Skin epidermis (tissue), 12 donors: Measurements from ENCODE around the gene POLR2E.
A peak's percentile ranks its signal among the peaks of the same experiment; 100 is the strongest.

Source experiments
- H3K27ac ChIP-seq, 21 experiments: fragments of 200-600 bp; sonication (generic) in 11 of 21; one replicate each; pipeline ENCODE4 v1.5.0; 2020; ENCODE audit warnings: mild to moderate bottlenecking in 3 of 21, inconsistent platforms in 2 of 21, moderate library complexity in 2 of 21
- H3K4me3 ChIP-seq, 7 experiments: fragments of 200-600 bp; sonication (generic) in 2 of 7; one replicate each; pipeline ENCODE4 v1.5.0; 2020; ENCODE audit warnings: inconsistent platforms in 2 of 7, mild to moderate bottlenecking in 2 of 7, moderate library complexity in 1 of 7

POLR2E gene

GRCh38 chr19:1113030-1113985 lies 18.1 kb upstream of the POLR2E start:
- Histone ChIP-seq H3K4me3 (no peak overlapping the region), H3K27ac (peak overlapping the region in 19 of 21 experiments; percentile 9 to 85 (median 66))

- Histone ChIP-seq H3K27ac (peak overlapping the region in 16 of 21 experiments; percentile 34 to 85 (median 70)), H3K4me3 (no peak overlapping the region)
These were observed 17.3 kb upstream of the POLR2E start for GRCh38 chr19:1112268-1113029.

GRCh38 chr19:1111641-1112267 lies 16.6 kb upstream of the POLR2E start:
- H3K4me3 ChIP-seq, result no peak overlapping the region
- H3K27ac ChIP-seq, result peak overlapping the region in 11 of 21 experiments; percentile 21 to 85 (median 67)

GRCh38 chr19:1110809-1111640 lies 15.8 kb upstream of the POLR2E start:
- H3K27ac ChIP-seq, result peak overlapping the region in 11 of 21 experiments; percentile 21 to 85 (median 60)

GRCh38 chr19:1109697-1110671 lies 14.8 kb upstream of the POLR2E start:
- Histone ChIP-seq H3K27ac (peak overlapping the region in 1 of 21 experiments; percentile 4), H3K4me3 (no peak overlapping the region)

More at GRCh38 chr19:1110809-1111640, 15.8 kb upstream of the POLR2E start:
- H3K4me3 ChIP-seq, result no peak overlapping the region

GRCh38 chr19:1109032-1109551 lies 13.9 kb upstream of the POLR2E start:
- H3K27ac ChIP-seq, result no peak overlapping the region
- no peak overlapping the region for H3K4me3 ChIP-seq

- Histone ChIP-seq H3K27ac (peak overlapping the region in 1 of 21 experiments; percentile 6), H3K4me3 (no peak overlapping the region)
These were observed 13.3 kb upstream of the POLR2E start for GRCh38 chr19:1108291-1109031.

- Histone ChIP-seq H3K4me3 (no peak overlapping the region), H3K27ac (peak overlapping the region in 5 of 21 experiments; percentile 4 to 65 (median 14))
These were observed 12.6 kb upstream of the POLR2E start for GRCh38 chr19:1107661-1108261.

- no peak overlapping the region for H3K4me3 ChIP-seq
- peak overlapping the region in 10 of 21 experiments; percentile 2 to 99 (median 16) for H3K27ac ChIP-seq
These were observed 11.9 kb upstream of the POLR2E start for GRCh38 chr19:1106841-1107660.

GRCh38 chr19:1105873-1106840 lies 11.0 kb upstream of the POLR2E start:
- Histone ChIP-seq H3K27ac (peak overlapping the region in 12 of 21 experiments; percentile 2 to 99 (median 94)), H3K4me3 (peak overlapping the region in 2 of 7 experiments; percentile 80 to 94)

- peak overlapping the region; percentile 70 to 94 (median 85) for H3K4me3 ChIP-seq
- H3K27ac ChIP-seq, result peak overlapping the region; percentile 67 to 100 (median 98)
These were observed 10.1 kb upstream of the POLR2E start for GRCh38 chr19:1105008-1105872.

GRCh38 chr19:1104311-1105007 lies 9.3 kb upstream of the POLR2E start:
- Histone ChIP-seq H3K27ac (peak overlapping the region; percentile 67 to 100 (median 98)), H3K4me3 (peak overlapping the region; percentile 70 to 94 (median 85))
